ENCODE results near the gene SBF2. TPM values are rescaled to one million over a fixed set of nuclear protein-coding genes. Genes with fewer than 3 reads are reported as not detected.
A peak's percentile ranks its signal among the peaks of the same experiment; 100 is the strongest.

SBF2 gene
- total RNA-seq, 1 experiment from 2014 or later = 30.2 TPM

DNA sequence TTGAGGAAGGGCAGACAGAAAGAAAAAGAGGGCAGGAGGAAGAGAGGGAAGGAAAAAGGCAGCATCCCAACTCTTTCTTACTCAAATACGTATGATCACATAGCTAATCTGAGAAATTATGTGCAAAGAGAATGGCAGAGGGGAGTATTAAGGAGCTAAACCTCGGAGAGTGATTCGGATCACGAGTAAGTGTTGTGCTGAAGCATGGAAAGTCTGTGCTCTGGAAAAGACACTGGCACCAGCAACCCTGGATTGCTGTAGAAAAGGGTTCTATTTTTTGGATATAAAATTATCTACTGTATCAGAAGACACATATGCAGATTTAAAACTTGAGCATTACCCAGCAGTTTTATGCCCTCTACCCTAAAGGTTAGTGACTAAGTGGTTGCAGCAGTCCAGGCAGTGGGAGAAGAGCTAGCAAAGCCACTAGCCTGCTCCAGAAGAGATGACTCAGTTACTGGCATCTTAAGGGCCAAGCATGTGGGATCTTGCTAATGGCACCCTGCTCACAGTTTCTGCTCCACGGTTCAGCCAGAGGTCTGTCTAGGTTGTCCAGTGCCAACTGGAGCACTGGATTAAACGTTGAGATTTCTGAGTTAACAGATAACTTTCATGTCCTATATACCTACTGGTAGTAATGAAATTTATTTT, 478.4 kb downstream of the SBF2 start:
- H3K23ac ChIP-seq (ENCODE audit: insufficient read length, low read depth, low read length) = no peak overlapping the region
- H3K27ac ChIP-seq (ENCODE audit: insufficient read length, low read depth, low read length) = no peak overlapping the region
- H3K18ac ChIP-seq (ENCODE audit: insufficient read length, low read depth, low read length) = no peak overlapping the region
- TF ChIP-seq, protein P1, sequence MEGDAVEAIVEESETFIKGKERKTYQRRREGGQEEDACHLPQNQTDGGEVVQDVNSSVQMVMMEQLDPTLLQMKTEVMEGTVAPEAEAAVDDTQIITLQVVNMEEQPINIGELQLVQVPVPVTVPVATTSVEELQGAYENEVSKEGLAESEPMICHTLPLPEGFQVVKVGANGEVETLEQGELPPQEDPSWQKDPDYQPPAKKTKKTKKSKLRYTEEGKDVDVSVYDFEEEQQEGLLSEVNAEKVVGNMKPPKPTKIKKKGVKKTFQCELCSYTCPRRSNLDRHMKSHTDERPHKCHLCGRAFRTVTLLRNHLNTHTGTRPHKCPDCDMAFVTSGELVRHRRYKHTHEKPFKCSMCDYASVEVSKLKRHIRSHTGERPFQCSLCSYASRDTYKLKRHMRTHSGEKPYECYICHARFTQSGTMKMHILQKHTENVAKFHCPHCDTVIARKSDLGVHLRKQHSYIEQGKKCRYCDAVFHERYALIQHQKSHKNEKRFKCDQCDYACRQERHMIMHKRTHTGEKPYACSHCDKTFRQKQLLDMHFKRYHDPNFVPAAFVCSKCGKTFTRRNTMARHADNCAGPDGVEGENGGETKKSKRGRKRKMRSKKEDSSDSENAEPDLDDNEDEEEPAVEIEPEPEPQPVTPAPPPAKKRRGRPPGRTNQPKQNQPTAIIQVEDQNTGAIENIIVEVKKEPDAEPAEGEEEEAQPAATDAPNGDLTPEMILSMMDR (conservative IDR thresholded peaks at IDR 0.05) = no peak
- H3K9ac ChIP-seq (ENCODE audit: extremely low read depth, insufficient read length, low read length) = no peak overlapping the region
- Mint-ChIP-seq H3K27ac (peak overlapping the region in 1 of 3 experiments; percentile 52; a peak in 1 of 7 replicates), H3K4me1 (peaks cover 18 to 24% of the 10 kb centered on the region in 2 experiments), H3K4me3 (no peak overlapping the region), H3K9me3 (no peaks in the 10 kb centered on the region; a peak in 1 of 5 replicates), H3K27me3 (ENCODE audit: low read depth) (no peaks in the 10 kb centered on the region), H3K36me3 (ENCODE audit: insufficient read depth in 1 of 3, low read depth in 3 of 3) (peaks cover 0 to 4% (median 4%) of the 10 kb centered on the region in 3 experiments; a peak in 4 of 7 replicates)
- H4K8ac ChIP-seq (replicated peaks; ENCODE audit: insufficient read length, low read depth, low read length) = no peak overlapping the region
- no peak for DNase-seq
- no peak overlapping the region for H2AFZ ChIP-seq (ENCODE audit: low read length)
- H3K79me1 ChIP-seq (ENCODE audit: insufficient read depth, low read depth, low read length, poor library complexity, severe bottlenecking) = no peaks in the 10 kb centered on the region
- H4K20me1 ChIP-seq (ENCODE audit: control insufficient read depth, insufficient read depth, insufficient read length) = no peaks in the 10 kb centered on the region
- no peak overlapping the region for H3K4me2 ChIP-seq (ENCODE audit: insufficient read depth, insufficient read length, low read length)
- no peak overlapping the region for H2BK120ac ChIP-seq (ENCODE audit: low read depth, low read length, poor library complexity, severe bottlenecking)
- H3K56ac ChIP-seq (ENCODE audit: insufficient read length, low read depth, low read length) = no peak overlapping the region
- no peak overlapping the region for H2AK5ac ChIP-seq (ENCODE audit: insufficient read length, low read length)
- H3K23me2 ChIP-seq (ENCODE audit: insufficient read length, low read depth, low read length, poor library complexity, severe bottlenecking) = no peaks in the 10 kb centered on the region
- no peak overlapping the region for H2BK12ac ChIP-seq (ENCODE audit: insufficient read length, low read depth, low read length)
- no peak overlapping the region for H3K4ac ChIP-seq (ENCODE audit: low read depth, low read length)
- H2BK15ac ChIP-seq (ENCODE audit: low read depth, low read length) = no peak overlapping the region
- no peak overlapping the region for H2BK20ac ChIP-seq (ENCODE audit: low read depth, low read length, poor library complexity, severe bottlenecking)
- no CpG with 5 or more reads among the region's 6 CpGs for WGBS (ENCODE audit: extremely low coverage, insufficient read length, low lambda C conversion rate)
- no peak overlapping the region for H4K91ac ChIP-seq (ENCODE audit: insufficient read length, low read depth, low read length)
- H3K27me3 ChIP-seq (ENCODE audit: insufficient read depth, low read length) = no peaks in the 10 kb centered on the region
- no peak overlapping the region for H3T11ph ChIP-seq (ENCODE audit: low read length)
- H3K14ac ChIP-seq (ENCODE audit: insufficient read depth, low read length) = no peak overlapping the region
- no peak overlapping the region for H4K5ac ChIP-seq (ENCODE audit: insufficient read length, low read depth, low read length)
- no peaks in the 10 kb centered on the region for H3K9me3 ChIP-seq (ENCODE audit: control insufficient read depth, low read depth, low read length)
- H3K4me1 ChIP-seq (ENCODE audit: insufficient read depth, low read length) = peaks cover 2% of the 10 kb centered on the region; the same call in 1 of the 2 replicates
- H2BK5ac ChIP-seq (ENCODE audit: insufficient read length, low read length) = no peak overlapping the region
- no peaks in the 10 kb centered on the region for H3K79me2 ChIP-seq (ENCODE audit: insufficient read depth, low read length)

Measured in H9 (cell line).